HEK293T (cell line): Measurements from ENCODE around the gene CDCA4.

Source experiments
- CTCF ChIA-PET: fragments of 350-600 bp; formaldehyde crosslinking; extraction: SDS; loops from one replicate; lab custom pipeline; 2021; ENCODE audit warnings: antibody characterized with exemption, inconsistent platforms; lab: Yijun Ruan, JAX
- POLR2A ChIA-PET: fragments of 350-600 bp; formaldehyde crosslinking; extraction: SDS; loops from one replicate; lab custom pipeline; 2020; ENCODE audit warnings: antibody characterized with exemption, inconsistent platforms; lab: Yijun Ruan, JAX
- DNase-seq: peaks from one replicate; pipeline ENCODE4 v3.0.0; 2012; ENCODE audit warnings: mixed read lengths; ENCODE audit errors: extremely low spot score
- ARNT ChIP-seq: fragments of 450-650 bp; IDR thresholded peaks from 2 replicates; pipeline ENCODE4 v1.6.1; 2017; ENCODE audit warnings: mild to moderate bottlenecking
- BHLHE40 ChIP-seq: fragments of 450-650 bp; IDR thresholded peaks from 2 replicates; pipeline ENCODE4 v1.6.1; 2016; ENCODE audit warnings: mild to moderate bottlenecking, moderate library complexity, borderline replicate concordance
- CTBP1 ChIP-seq: fragments of 450-650 bp; IDR thresholded peaks from 2 replicates; pipeline ENCODE4 v1.6.1; 2016; ENCODE audit warnings: borderline replicate concordance
- ELF4 ChIP-seq: fragments of 450-650 bp; IDR thresholded peaks from 2 replicates; pipeline ENCODE4 v1.6.1; 2017; ENCODE audit warnings: antibody characterized with exemption
- FOXA1 ChIP-seq: fragments of 450-650 bp; IDR thresholded peaks from 2 replicates; pipeline ENCODE4 v1.6.1; 2016; ENCODE audit warnings: mild to moderate bottlenecking
- FOXK2 ChIP-seq: fragments of 450-650 bp; IDR thresholded peaks from 2 replicates; pipeline ENCODE4 v1.6.1; 2016; ENCODE audit warnings: mild to moderate bottlenecking
- FOXM1 ChIP-seq: fragments of 450-650 bp; IDR thresholded peaks from 2 replicates; pipeline ENCODE4 v1.6.1; 2017; ENCODE audit warnings: mild to moderate bottlenecking, borderline replicate concordance
- HDGF ChIP-seq: fragments of 450-650 bp; IDR thresholded peaks from 2 replicates; pipeline ENCODE4 v1.6.1; 2017; ENCODE audit warnings: antibody characterized with exemption, borderline replicate concordance
- L3MBTL2 ChIP-seq: fragments of 450-650 bp; conservative IDR thresholded peaks from 2 replicates; pipeline ENCODE4 v1.6.1; 2016; ENCODE audit warnings: mild to moderate bottlenecking
- LEF1 ChIP-seq: fragments of 450-650 bp; IDR thresholded peaks from 2 replicates; pipeline ENCODE4 v1.6.1; 2017; ENCODE audit warnings: mild to moderate bottlenecking, borderline replicate concordance
- NFRKB ChIP-seq: fragments of 450-650 bp; IDR thresholded peaks from 2 replicates; pipeline ENCODE4 v1.6.1; 2016; ENCODE audit warnings: mild to moderate bottlenecking, moderate library complexity
- PKNOX1 ChIP-seq: fragments of 450-650 bp; IDR thresholded peaks from 2 replicates; pipeline ENCODE4 v1.6.1; 2016
- SP1 ChIP-seq: fragments of 450-650 bp; IDR thresholded peaks from 2 replicates; pipeline ENCODE4 v1.6.1; 2017
- SUZ12 ChIP-seq: fragments of 450-650 bp; IDR thresholded peaks from 2 replicates; pipeline ENCODE4 v1.6.1; 2016; ENCODE audit warnings: mild to moderate bottlenecking
- TARDBP ChIP-seq: fragments of 450-650 bp; IDR thresholded peaks from 2 replicates; pipeline ENCODE4 v1.6.1; 2016
- ZNF384 ChIP-seq: fragments of 450-650 bp; IDR thresholded peaks from 2 replicates; pipeline ENCODE4 v1.6.1; 2016

Gene CDCA4

GRCh38 chr14:104968541-104969401 lies 52.1 kb downstream of the CDCA4 start:
- no peak for DNase-seq
- TF ChIP-seq SUZ12 (no peak), ELF4 (no peak), BHLHE40 (no peak), CTBP1 (no peak), TARDBP (no peak), HDGF (no peak), LEF1 (no peak), FOXK2 (no peak), PKNOX1 (no peak), ZNF384 (no peak), ARNT (no peak), FOXA1 (no peak), L3MBTL2 (no peak), NFRKB (no peak), FOXM1 (no peak), SP1 (no peak)
- ChIA-PET POLR2A (interaction anchor here (1.1 to 1.6 kb wide), 2 partner anchors 34 to 52 kb away, joined by 3 read pairs; partner anchors contain the start of gene CDCA4), CTCF (interaction anchor here (0.6 to 1.3 kb wide), 3 partner anchors 77 to 140 kb away, joined by 3 to 5 read pairs (median 3); no protein-coding TSS in a partner anchor)

DNA sequence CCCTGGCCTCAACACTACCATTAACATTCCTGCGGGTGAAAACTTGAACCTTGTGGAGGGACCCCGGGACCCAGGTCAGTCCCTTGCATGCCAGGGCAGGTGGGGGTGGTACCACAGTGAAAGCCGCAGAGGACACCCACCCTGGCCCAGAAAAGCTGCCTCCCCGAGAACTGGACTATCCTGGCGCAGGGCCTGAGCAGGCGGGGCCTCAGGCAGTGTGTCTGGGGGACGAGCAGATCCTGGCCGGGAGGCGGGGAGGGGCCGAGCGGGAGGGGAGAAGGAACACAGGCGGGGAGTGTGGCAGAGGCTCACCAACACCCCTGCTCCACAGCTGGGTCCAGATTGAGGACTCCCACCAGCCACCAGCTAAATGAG lies 52.7 kb downstream of the CDCA4 start:
- TF ChIP-seq NFRKB (no peak), HDGF (no peak), L3MBTL2 (no peak), LEF1 (no peak), ELF4 (no peak), BHLHE40 (no peak), ARNT (no peak), ZNF384 (no peak), FOXA1 (no peak), FOXK2 (no peak), CTBP1 (no peak), SUZ12 (no peak), SP1 (no peak), TARDBP (no peak), PKNOX1 (no peak), FOXM1 (no peak)
- ChIA-PET POLR2A (interaction anchor here (1.6 kb wide), 1 partner anchor 53 kb away, joined by 3 read pairs; the partner anchor contains the start of gene CDCA4), CTCF (interaction anchor here (0.6 kb wide), 1 partner anchor 139 kb away, joined by 5 read pairs; no protein-coding TSS in a partner anchor)
- DNase-seq: no peak

DNA sequence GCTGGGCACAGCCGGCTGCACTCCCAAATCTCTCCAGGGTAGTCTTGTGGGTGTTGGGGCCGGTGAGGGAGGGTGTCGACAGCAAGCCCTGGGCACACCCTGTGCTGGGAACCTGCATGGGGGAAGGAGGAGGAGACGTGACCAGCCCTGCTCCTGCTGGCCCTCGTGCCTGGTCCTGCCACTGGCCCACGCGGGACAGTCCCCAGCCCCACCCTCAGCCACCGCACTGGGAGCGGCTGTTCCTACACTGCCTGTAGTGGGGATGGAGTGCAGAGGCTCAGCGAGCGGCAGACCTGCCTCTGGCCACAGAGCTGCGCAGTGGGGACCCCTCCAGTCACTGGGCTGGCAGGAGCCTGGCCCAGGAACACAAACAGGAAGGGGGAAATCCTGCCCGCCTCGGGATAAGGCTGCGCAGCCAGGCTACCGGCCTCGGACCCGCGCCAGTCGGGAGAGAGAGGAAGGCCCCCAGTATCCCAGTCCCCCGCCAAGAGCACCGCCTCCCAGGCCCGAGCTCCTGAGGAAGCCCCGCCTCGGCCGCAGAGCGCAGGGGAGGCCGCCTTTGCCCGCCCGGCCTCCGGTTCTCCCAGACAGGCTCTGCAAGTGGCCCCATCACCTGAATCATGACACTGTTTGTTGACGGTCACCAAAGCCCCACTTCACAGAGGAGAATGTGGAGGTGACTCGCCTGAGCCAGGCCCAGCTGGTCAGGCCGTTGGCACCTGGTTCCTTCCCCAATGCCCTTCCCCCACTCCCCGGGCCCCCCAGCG lies 53.3 kb downstream of the CDCA4 start:
- no peak for DNase-seq
- POLR2A ChIA-PET: interaction anchor here (1.6 kb wide), 1 partner anchor 54 kb away, joined by 3 read pairs; the partner anchor contains the start of gene CDCA4
- CTCF ChIA-PET: interaction anchor here (0.6 to 1.2 kb wide), 2 partner anchors 8 to 139 kb away, joined by 3 to 5 read pairs; no protein-coding TSS in a partner anchor
- TF ChIP-seq FOXA1 (no peak), TARDBP (no peak), LEF1 (no peak), SUZ12 (no peak), ARNT (no peak), PKNOX1 (no peak), NFRKB (no peak), BHLHE40 (no peak), FOXK2 (no peak), SP1 (no peak), ZNF384 (no peak), L3MBTL2 (no peak), HDGF (no peak), CTBP1 (no peak), FOXM1 (no peak), ELF4 (no peak)

- ChIA-PET CTCF (interaction anchor here (1.2 kb wide), 1 partner anchor 9 kb away, joined by 3 read pairs; no protein-coding TSS in a partner anchor), POLR2A (interaction anchor here (1.0 to 1.6 kb wide), 2 partner anchors 11 to 54 kb away, joined by 3 read pairs; partner anchors contain the start of gene CDCA4)
- no peak for DNase-seq
- TF ChIP-seq FOXA1: no peak
- no peak for TF ChIP-seq L3MBTL2
- no peak for TF ChIP-seq TARDBP
- TF ChIP-seq SP1: no peak
- TF ChIP-seq FOXM1: no peak
- no peak for TF ChIP-seq ARNT
- TF ChIP-seq ELF4: no peak
Measured at GRCh38 chr14:104966981-104967385, 53.9 kb downstream of the CDCA4 start.

GRCh38 chr14:104966261-104966865 lies 54.5 kb downstream of the CDCA4 start:
- DNase-seq: no peak
- TF ChIP-seq ELF4 (no peak), HDGF (no peak), FOXM1 (no peak), PKNOX1 (no peak), BHLHE40 (no peak), LEF1 (no peak), FOXA1 (no peak), NFRKB (no peak), FOXK2 (no peak), ARNT (no peak), TARDBP (no peak), SUZ12 (no peak), SP1 (no peak), CTBP1 (no peak), ZNF384 (no peak), L3MBTL2 (no peak)
- POLR2A ChIA-PET: interaction anchor here (1.0 to 1.8 kb wide), 3 partner anchors 8 to 55 kb away, joined by 3 to 4 read pairs (median 3); partner anchors contain the start of gene CDCA4
- CTCF ChIA-PET: interaction anchor here (1.2 kb wide), 1 partner anchor 9 kb away, joined by 3 read pairs; no protein-coding TSS in a partner anchor
